Activated CD4-positive, alpha-beta T cell treated with anti-CD3 and anti-CD28 coated beads for 48 hours (primary cell): ENCODE results near the gene CGB5.

ENCODE experiments used
- DNase-seq: peaks from one replicate; pipeline ENCODE4 v3.0.0-alpha.2; 2020

Gene CGB5

GRCh38 chr19:49059053-49059452 lies 15.4 kb downstream of the CGB5 start:
- no peak for DNase-seq

GRCh38 chr19:49061000-49061399 lies 17.4 kb downstream of the CGB5 start:
- no peak for DNase-seq

- DNase-seq, result no peak
Observed at GRCh38 chr19:49061445-49061844, 17.8 kb downstream of the CGB5 start.

- DNase-seq, result no peak
Observed at GRCh38 chr19:49064029-49064629, 20.5 kb downstream of the CGB5 start.

GRCh38 chr19:49064768-49065611 lies 21.3 kb downstream of the CGB5 start, which contains the start of gene NTF4:
NTF4 (minus strand) TSS chr19:49064818; CDS start chr19:49061997, 2,821 bp downstream.
- no peak for DNase-seq

GRCh38 chr19:49065905-49066512 lies 22.4 kb downstream of the CGB5 start:
- DNase-seq, result no peak

- DNase-seq, result no peak
Observed at GRCh38 chr19:49067554-49067953, 23.9 kb downstream of the CGB5 start.

GRCh38 chr19:49069026-49069425 lies 25.4 kb downstream of the CGB5 start:
- DNase-seq, result no peak

GRCh38 chr19:49070416-49070815 lies 26.8 kb downstream of the CGB5 start:
- DNase-seq, result no peak

- peak; percentile 42 for DNase-seq
Observed at GRCh38 chr19:49071860-49072547, 28.4 kb downstream of the CGB5 start.

- no peak for DNase-seq
Observed at GRCh38 chr19:49073514-49074378, 30.1 kb downstream of the CGB5 start.

GRCh38 chr19:49074869-49075268 lies 31.2 kb downstream of the CGB5 start:
- DNase-seq, result peak; percentile 31

GRCh38 chr19:49080392-49080791 lies 36.7 kb downstream of the CGB5 start:
- no peak for DNase-seq

GRCh38 chr19:49081273-49081672 lies 37.6 kb downstream of the CGB5 start:
- no peak for DNase-seq

- DNase-seq, result no peak
Observed at GRCh38 chr19:49084206-49085019, 40.8 kb downstream of the CGB5 start.

GRCh38 chr19:49085020-49085867 lies 41.6 kb downstream of the CGB5 start, which contains the start of gene SNRNP70:
SNRNP70 (plus strand) TSS chr19:49085451; CDS start chr19:49086415, 964 bp downstream.
- peak; percentile 99 for DNase-seq

- no peak for DNase-seq
Observed at GRCh38 chr19:49085868-49086232, 42.2 kb downstream of the CGB5 start.

GRCh38 chr19:49086296-49086695 lies 42.6 kb downstream of the CGB5 start:
- no peak for DNase-seq

GRCh38 chr19:49091391-49092038 lies 47.9 kb downstream of the CGB5 start:
- DNase-seq, result no peak

- DNase-seq, result no peak
Observed at GRCh38 chr19:49092686-49093085, 49.0 kb downstream of the CGB5 start.
